H1 (cell line): ENCODE data around the gene SPSB3.

Experiments used
- EZH2 ChIP-seq: fragments of 200-600 bp; sonication (generic); IDR thresholded peaks from 2 replicates; pipeline ENCODE4 v1.7.1; 2012; ENCODE audit warnings: low read depth, mild to moderate bottlenecking, moderate library complexity, low read length, inconsistent platforms; ENCODE audit not compliant: severe bottlenecking
- GABPA ChIP-seq: IDR thresholded peaks from 2 replicates; pipeline ENCODE4 v1.6.1; 2011; ENCODE audit warnings: mild to moderate bottlenecking, low read length, moderate library complexity, borderline replicate concordance; ENCODE audit not compliant: insufficient read depth
- JUND ChIP-seq: IDR thresholded peaks from 2 replicates; pipeline ENCODE4 v1.6.1; 2011; ENCODE audit warnings: mild to moderate bottlenecking, improper control_type of control experiment, low read length
- KDM1A ChIP-seq: fragments of 200-600, 300-600 bp; sonication (generic); IDR thresholded peaks from 2 replicates; pipeline ENCODE4 v1.7.1; 2016; ENCODE audit warnings: mild to moderate bottlenecking, low read length, borderline replicate concordance
- TF ChIP-seq, protein P1 (sequence below), 3 experiments: IDR thresholded peaks; 1 replicate in 2 of 3; 2 replicates in 1 of 3; pipeline versions ENCODE4 v1.5.1 to v1.6.1; 2011; ENCODE audit warnings: low read length in 3 of 3, mild to moderate bottlenecking in 3 of 3, inconsistent platforms in 2 of 3, low read depth in 1 of 3, moderate library complexity in 1 of 3; ENCODE audit not compliant: insufficient read depth in 1 of 3; ENCODE audit errors: control extremely low read depth in 1 of 3
- TF ChIP-seq, protein P2 (sequence below): IDR thresholded peaks from 2 replicates; pipeline ENCODE4 v1.6.1; 2011; ENCODE audit warnings: low read depth, mild to moderate bottlenecking, low read length; ENCODE audit not compliant: insufficient read depth

DNA sequence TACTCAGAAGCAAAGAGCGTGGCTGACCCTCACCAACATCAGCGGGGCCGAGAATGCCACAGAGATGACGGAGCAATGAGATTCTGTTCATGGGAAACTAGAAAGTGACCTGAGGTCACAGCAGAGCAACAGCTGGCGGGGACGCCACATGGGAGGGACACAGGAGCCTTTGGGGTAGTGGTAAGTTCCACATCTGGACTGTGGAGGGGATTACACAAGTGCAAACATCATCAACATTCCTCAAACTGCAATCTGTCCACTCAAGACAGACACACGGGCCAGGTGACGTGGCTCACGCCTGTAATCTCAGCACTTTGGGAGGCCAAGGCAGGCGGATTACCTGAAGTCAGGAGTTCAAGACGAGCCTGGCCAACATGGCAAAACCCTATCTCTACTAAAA, 33.1 kb upstream of the SPSB3 start:
- TF ChIP-seq GABPA (no peak), JUND (no peak), EZH2 (no peak), KDM1A (no peak)
- TF ChIP-seq, protein P1, sequence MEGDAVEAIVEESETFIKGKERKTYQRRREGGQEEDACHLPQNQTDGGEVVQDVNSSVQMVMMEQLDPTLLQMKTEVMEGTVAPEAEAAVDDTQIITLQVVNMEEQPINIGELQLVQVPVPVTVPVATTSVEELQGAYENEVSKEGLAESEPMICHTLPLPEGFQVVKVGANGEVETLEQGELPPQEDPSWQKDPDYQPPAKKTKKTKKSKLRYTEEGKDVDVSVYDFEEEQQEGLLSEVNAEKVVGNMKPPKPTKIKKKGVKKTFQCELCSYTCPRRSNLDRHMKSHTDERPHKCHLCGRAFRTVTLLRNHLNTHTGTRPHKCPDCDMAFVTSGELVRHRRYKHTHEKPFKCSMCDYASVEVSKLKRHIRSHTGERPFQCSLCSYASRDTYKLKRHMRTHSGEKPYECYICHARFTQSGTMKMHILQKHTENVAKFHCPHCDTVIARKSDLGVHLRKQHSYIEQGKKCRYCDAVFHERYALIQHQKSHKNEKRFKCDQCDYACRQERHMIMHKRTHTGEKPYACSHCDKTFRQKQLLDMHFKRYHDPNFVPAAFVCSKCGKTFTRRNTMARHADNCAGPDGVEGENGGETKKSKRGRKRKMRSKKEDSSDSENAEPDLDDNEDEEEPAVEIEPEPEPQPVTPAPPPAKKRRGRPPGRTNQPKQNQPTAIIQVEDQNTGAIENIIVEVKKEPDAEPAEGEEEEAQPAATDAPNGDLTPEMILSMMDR (IDR thresholded peaks at IDR 0.05; ENCODE audit: control extremely low read depth in 1 of 3, insufficient read depth in 1 of 3, low read depth in 1 of 3, low read length in 3 of 3), result no peak
- TF ChIP-seq, protein P2, sequence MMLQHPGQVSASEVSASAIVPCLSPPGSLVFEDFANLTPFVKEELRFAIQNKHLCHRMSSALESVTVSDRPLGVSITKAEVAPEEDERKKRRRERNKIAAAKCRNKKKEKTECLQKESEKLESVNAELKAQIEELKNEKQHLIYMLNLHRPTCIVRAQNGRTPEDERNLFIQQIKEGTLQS, result no peak
